ENCODE data around the gene ENPP7.

ENPP7 gene

DNA sequence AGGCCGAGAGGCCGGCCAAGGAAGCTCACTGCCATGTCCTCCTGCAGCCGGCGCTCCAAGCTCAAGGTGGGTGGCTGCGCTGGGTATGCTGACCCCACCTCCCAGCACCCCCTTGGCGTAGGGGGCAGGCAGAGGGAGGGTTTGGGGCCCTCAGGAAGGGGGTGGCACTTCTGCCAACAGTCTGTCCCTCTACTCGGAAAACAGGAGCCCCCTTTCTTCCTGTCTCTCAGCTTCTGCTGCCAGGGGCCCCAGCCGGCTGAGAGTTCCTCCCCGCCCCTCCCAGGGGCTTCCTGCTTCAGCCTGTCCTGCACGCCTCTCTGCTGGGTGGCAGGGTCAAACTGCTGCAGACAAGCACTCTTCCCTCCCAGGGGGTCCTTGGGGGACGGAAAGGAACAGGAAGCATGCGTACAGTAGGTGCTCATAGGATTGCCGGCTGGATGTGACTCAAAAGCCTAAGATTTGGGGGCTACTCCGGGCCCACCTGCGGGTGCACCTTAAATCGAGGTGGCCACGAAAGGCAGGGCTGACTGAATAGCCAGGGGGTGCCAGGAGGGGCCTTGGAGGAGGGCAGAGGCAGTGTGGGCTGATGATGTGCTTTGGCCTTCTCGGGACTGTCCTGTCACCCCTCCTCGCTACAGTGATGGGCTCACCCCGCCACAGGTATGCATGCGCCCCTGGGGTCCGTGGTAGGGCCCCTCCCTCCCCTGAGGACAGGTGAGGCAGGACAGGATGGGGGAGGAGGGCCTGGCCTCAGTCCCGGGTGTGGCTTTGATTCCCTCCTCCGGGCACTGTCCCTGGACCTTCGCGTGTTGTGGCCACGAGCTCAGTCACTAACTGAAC lies 51.2 kb downstream of the ENPP7 start:
- Histone ChIP-seq H2AFZ (ENCODE audit: low read depth, low read length, severe bottlenecking) (no peak overlapping the region), H3K9me2 (replicated peaks; ENCODE audit: insufficient read depth, low read length) (no peaks in the 10 kb centered on the region), H3K9ac (ENCODE audit: low read length) (no peak overlapping the region), H3K4me2 (ENCODE audit: low read depth, low read length, poor library complexity, severe bottlenecking) (no peak overlapping the region), H4K20me1 (ENCODE audit: low read depth, low read length) (no peaks in the 10 kb centered on the region), H3K27ac (ENCODE audit: low read depth, low read length) (no peak overlapping the region), H3K4me3 (ENCODE audit: insufficient read depth, low read length, poor library complexity, severe bottlenecking) (no peak overlapping the region), H3K27me3 (ENCODE audit: low read length) (no peaks in the 10 kb centered on the region), H3F3A (ENCODE audit: insufficient read depth) (peaks cover 2% of the 10 kb centered on the region), H3K9me3 (ENCODE audit: insufficient read depth, low read length) (no peaks in the 10 kb centered on the region), H3K36me3 (ENCODE audit: low read length) (no peaks in the 10 kb centered on the region), H3K79me2 (ENCODE audit: insufficient read depth, low read length) (peaks cover 9% of the 10 kb centered on the region; the same call in 1 of the 2 replicates)
- TF ChIP-seq, protein P1, sequence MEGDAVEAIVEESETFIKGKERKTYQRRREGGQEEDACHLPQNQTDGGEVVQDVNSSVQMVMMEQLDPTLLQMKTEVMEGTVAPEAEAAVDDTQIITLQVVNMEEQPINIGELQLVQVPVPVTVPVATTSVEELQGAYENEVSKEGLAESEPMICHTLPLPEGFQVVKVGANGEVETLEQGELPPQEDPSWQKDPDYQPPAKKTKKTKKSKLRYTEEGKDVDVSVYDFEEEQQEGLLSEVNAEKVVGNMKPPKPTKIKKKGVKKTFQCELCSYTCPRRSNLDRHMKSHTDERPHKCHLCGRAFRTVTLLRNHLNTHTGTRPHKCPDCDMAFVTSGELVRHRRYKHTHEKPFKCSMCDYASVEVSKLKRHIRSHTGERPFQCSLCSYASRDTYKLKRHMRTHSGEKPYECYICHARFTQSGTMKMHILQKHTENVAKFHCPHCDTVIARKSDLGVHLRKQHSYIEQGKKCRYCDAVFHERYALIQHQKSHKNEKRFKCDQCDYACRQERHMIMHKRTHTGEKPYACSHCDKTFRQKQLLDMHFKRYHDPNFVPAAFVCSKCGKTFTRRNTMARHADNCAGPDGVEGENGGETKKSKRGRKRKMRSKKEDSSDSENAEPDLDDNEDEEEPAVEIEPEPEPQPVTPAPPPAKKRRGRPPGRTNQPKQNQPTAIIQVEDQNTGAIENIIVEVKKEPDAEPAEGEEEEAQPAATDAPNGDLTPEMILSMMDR (IDR thresholded peaks at IDR 0.05; ENCODE audit: insufficient read depth, low read length, poor library complexity, severe bottlenecking) = no peak
- TF ChIP-seq EZH2phosphoT487 (conservative IDR thresholded peaks at IDR 0.05; ENCODE audit: low read length) = no peak

DNA sequence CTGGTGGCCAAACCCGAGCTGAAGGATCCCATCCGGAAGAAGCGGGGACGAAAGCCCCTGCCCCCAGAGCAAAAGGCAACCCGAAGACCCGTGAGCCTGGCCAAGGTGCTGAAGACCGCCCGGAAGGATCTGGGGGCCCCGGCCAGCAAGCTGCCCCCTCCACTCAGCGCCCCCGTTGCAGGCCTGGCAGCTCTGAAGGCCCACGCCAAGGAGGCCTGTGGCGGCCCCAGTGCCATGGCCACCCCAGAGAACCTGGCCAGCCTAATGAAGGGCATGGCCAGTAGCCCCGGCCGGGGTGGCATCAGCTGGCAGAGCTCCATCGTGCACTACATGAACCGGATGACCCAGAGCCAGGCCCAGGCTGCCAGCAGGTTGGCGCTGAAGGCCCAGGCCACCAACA lies 53.1 kb downstream of the ENPP7 start:
- Histone ChIP-seq H3K79me2 (ENCODE audit: insufficient read depth, low read length) (peaks cover 8% of the 10 kb centered on the region; the same call in 1 of the 2 replicates), H3K4me3 (ENCODE audit: insufficient read depth, low read length, poor library complexity, severe bottlenecking) (no peak overlapping the region), H3K4me2 (ENCODE audit: low read depth, low read length, poor library complexity, severe bottlenecking) (no peak overlapping the region), H3K9me3 (ENCODE audit: insufficient read depth, low read length) (no peaks in the 10 kb centered on the region), H4K20me1 (ENCODE audit: low read depth, low read length) (no peaks in the 10 kb centered on the region), H2AFZ (ENCODE audit: low read depth, low read length, severe bottlenecking) (no peak overlapping the region), H3K27ac (ENCODE audit: low read depth, low read length) (no peak overlapping the region), H3K36me3 (ENCODE audit: low read length) (no peaks in the 10 kb centered on the region), H3K27me3 (ENCODE audit: low read length) (no peaks in the 10 kb centered on the region), H3F3A (ENCODE audit: insufficient read depth) (0 out of 2 replicates have a peak, but pooled peaks cover 2% of the 10 kb centered on the region), H3K9me2 (replicated peaks; ENCODE audit: insufficient read depth, low read length) (no peaks in the 10 kb centered on the region), H3K9ac (ENCODE audit: low read length) (no peak overlapping the region)
- TF ChIP-seq, protein P1 (IDR thresholded peaks at IDR 0.05; ENCODE audit: insufficient read depth, low read length, poor library complexity, severe bottlenecking) = no peak
- no peak for TF ChIP-seq EZH2phosphoT487 (conservative IDR thresholded peaks at IDR 0.05; ENCODE audit: low read length)

DNA sequence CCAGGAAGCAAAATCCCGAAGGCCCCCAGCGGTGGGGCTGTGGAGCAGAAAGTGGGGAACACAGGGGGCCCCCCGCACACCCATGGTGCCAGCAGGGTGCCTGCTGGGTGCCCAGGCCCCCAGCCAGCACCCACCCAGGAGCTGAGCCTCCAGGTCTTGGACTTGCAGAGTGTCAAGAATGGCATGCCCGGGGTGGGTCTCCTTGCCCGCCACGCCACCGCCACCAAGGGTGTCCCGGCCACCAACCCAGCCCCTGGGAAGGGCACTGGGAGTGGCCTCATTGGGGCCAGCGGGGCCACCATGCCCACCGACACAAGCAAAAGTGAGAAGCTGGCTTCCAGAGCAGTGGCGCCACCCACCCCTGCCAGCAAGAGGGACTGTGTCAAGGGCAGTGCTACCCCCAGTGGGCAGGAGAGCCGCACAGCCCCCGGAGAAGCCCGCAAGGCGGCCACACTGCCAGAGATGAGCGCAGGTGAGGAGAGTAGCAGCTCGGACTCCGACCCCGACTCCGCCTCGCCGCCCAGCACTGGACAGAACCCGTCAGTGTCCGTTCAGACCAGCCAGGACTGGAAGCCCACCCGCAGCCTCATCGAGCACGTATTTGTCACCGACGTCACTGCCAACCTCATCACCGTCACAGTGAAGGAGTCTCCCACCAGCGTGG lies 53.7 kb downstream of the ENPP7 start:
- Histone ChIP-seq H3F3A (ENCODE audit: insufficient read depth) (0 out of 2 replicates have a peak, but pooled peaks cover 2% of the 10 kb centered on the region), H3K36me3 (ENCODE audit: low read length) (no peaks in the 10 kb centered on the region), H3K4me2 (ENCODE audit: low read depth, low read length, poor library complexity, severe bottlenecking) (no peak overlapping the region), H3K27ac (ENCODE audit: low read depth, low read length) (no peak overlapping the region), H2AFZ (ENCODE audit: low read depth, low read length, severe bottlenecking) (no peak overlapping the region), H3K4me3 (ENCODE audit: insufficient read depth, low read length, poor library complexity, severe bottlenecking) (no peak overlapping the region), H3K9me2 (replicated peaks; ENCODE audit: insufficient read depth, low read length) (no peaks in the 10 kb centered on the region), H3K27me3 (ENCODE audit: low read length) (no peaks in the 10 kb centered on the region), H4K20me1 (ENCODE audit: low read depth, low read length) (no peaks in the 10 kb centered on the region), H3K9ac (ENCODE audit: low read length) (no peak overlapping the region), H3K9me3 (ENCODE audit: insufficient read depth, low read length) (no peaks in the 10 kb centered on the region), H3K79me2 (ENCODE audit: insufficient read depth, low read length) (peaks cover 2% of the 10 kb centered on the region; the same call in 1 of the 2 replicates)
- TF ChIP-seq, protein P1 (IDR thresholded peaks at IDR 0.05; ENCODE audit: insufficient read depth, low read length, poor library complexity, severe bottlenecking) = no peak
- no peak for TF ChIP-seq EZH2phosphoT487 (conservative IDR thresholded peaks at IDR 0.05; ENCODE audit: low read length)
